Keratinocyte (primary cell): ENCODE measurements around the gene DDX6. TPM values are rescaled to one million over a fixed set of nuclear protein-coding genes. Genes with fewer than 3 reads are reported as not detected.
"Not testable (repeated sequence)": the region's sequence is repeated elsewhere in the genome, so short reads cannot be mapped to it uniquely, and the experiment has no call there.

Source experiments
- DNase-seq: peaks from one replicate; pipeline ENCODE4 v3.0.0-alpha.2; 2011; ENCODE audit warnings: low read depth, missing footprints, low spot score
- FAIRE-seq: peaks from 2 replicates; lab custom pipeline; 2011; peaks lifted over from hg19 to GRCh38; lab: Jason Lieb, UNC
- H2AFZ ChIP-seq: 2 replicates; pipeline ENCODE4 v1.6.0; 2012; ENCODE audit warnings: low read length, control low read depth, inconsistent platforms; ENCODE audit not compliant: control insufficient read depth
- H3K27ac ChIP-seq: 2 replicates; pipeline ENCODE4 v1.5.1; 2011; ENCODE audit warnings: low read length; ENCODE audit not compliant: control insufficient read depth, insufficient read depth
- H3K27me3 ChIP-seq: 3 replicates; pipeline ENCODE4 v1.6.0; 2011; ENCODE audit warnings: low read length; ENCODE audit not compliant: control insufficient read depth, insufficient read depth; ENCODE audit errors: extremely low read depth
- H3K36me3 ChIP-seq, 2 experiments: 2 replicates in 1 of 2; 3 replicates in 1 of 2; pipeline ENCODE4 v1.5.1; 2011; ENCODE audit warnings: low read length in 2 of 2, mild to moderate bottlenecking in 1 of 2; ENCODE audit not compliant: control insufficient read depth in 2 of 2, insufficient read depth in 2 of 2; ENCODE audit errors: extremely low read depth in 1 of 2
- H3K4me1 ChIP-seq: 3 replicates; pipeline ENCODE4 v1.5.1; 2011; ENCODE audit warnings: low read length; ENCODE audit not compliant: control insufficient read depth, insufficient read depth; ENCODE audit errors: extremely low read depth
- H3K4me2 ChIP-seq: 3 replicates; pipeline ENCODE4 v1.6.0; 2011; ENCODE audit warnings: low read depth, low read length; ENCODE audit not compliant: control insufficient read depth, insufficient read depth; ENCODE audit errors: extremely low read depth
- H3K4me3 ChIP-seq, 3 experiments: fragments of 200-600 bp in 1 of 3; sonication (generic) in 1 of 3; 2 replicates in 2 of 3; 3 replicates in 1 of 3; pipeline ENCODE4 v1.5.1; 2011 to 2016; ENCODE audit warnings: low read length in 3 of 3, mild to moderate bottlenecking in 3 of 3, control low read depth in 2 of 3, inconsistent platforms in 1 of 3, low read depth in 1 of 3, mixed read lengths in 1 of 3, mixed run types in 1 of 3, moderate library complexity in 1 of 3; ENCODE audit not compliant: control insufficient read depth in 2 of 3, insufficient read depth in 2 of 3; ENCODE audit errors: extremely low read depth in 1 of 3
- H3K79me2 ChIP-seq: 2 replicates; pipeline ENCODE4 v1.6.0; 2012; ENCODE audit warnings: low read length; ENCODE audit not compliant: control insufficient read depth, insufficient read depth
- H3K9ac ChIP-seq: 3 replicates; pipeline ENCODE4 v1.6.0; 2011; ENCODE audit warnings: low read length; ENCODE audit not compliant: control insufficient read depth, insufficient read depth; ENCODE audit errors: extremely low read depth
- H3K9me1 ChIP-seq: 3 replicates; pipeline ENCODE4 v1.6.0; 2011; ENCODE audit warnings: low read length; ENCODE audit not compliant: control insufficient read depth, insufficient read depth; ENCODE audit errors: extremely low read depth
- H3K9me3 ChIP-seq: 2 replicates; pipeline ENCODE4 v1.5.1; 2012; ENCODE audit warnings: low read depth, low read length; ENCODE audit not compliant: control insufficient read depth
- H4K20me1 ChIP-seq: 3 replicates; pipeline ENCODE4 v1.6.0; 2011; ENCODE audit warnings: low read length; ENCODE audit not compliant: control insufficient read depth, insufficient read depth; ENCODE audit errors: extremely low read depth
- CTCF ChIP-seq, 3 experiments: IDR thresholded peaks in 1 of 3; conservative IDR thresholded peaks in 1 of 3; optimal IDR thresholded peaks in 1 of 3; 2 replicates in 2 of 3; 3 replicates in 1 of 3; pipeline versions ENCODE3 to v1.5.1; 2011; ENCODE audit warnings: low read length in 3 of 3, mild to moderate bottlenecking in 3 of 3, moderate library complexity in 2 of 3, control low read depth in 1 of 3, inconsistent platforms in 1 of 3; ENCODE audit not compliant: insufficient read depth in 2 of 3; ENCODE audit errors: extremely low read depth in 1 of 3
- EZH2 ChIP-seq: IDR thresholded peaks from one replicate; pipeline ENCODE4 v1.6.1; 2012; ENCODE audit warnings: inconsistent platforms, mild to moderate bottlenecking, low read length, moderate library complexity
- dilution Hi-C: fragments of 300-500 bp; cut with MboI; formaldehyde crosslinking; loops from one replicate; pipeline ENCODE4 v1.7.0; 2020; ENCODE audit warnings: low sequenced_read_pairs; ENCODE audit not compliant: extremely low pct_ligation_motif_present
- polyA plus RNA-seq, 5 experiments: library from polyadenylated mRNA; depleted of rRNA in 3 of 5; stranded (reverse) in 3 of 5; stranded (forward) in 1 of 5; unstranded in 1 of 5; fragments of >200 nt; gene quantifications; 1 replicate in 1 of 5; 2 replicates in 3 of 5; 3 replicates in 1 of 5; pipeline versions ENCODE4 v1.2.1 to v1.2.3, GENCODE V29; 2011 to 2012; ENCODE audit warnings: missing spikeins in 2 of 5, low read depth in 1 of 5, low replicate concordance in 1 of 5

Gene DDX6
- polyA plus RNA-seq, 1 donor (not counting 4 experiments of a cell fraction or from before 2014, with no cell fraction given), result 58.0 TPM

- Histone ChIP-seq H3K79me2 (peaks cover 44% of the 10 kb centered on the region), H3K4me3 (no peak overlapping the region), H3K9me1 (no peaks in the 10 kb centered on the region), H3K36me3 (peaks cover 13 to 32% of the 10 kb centered on the region in 2 experiments), H2AFZ (no peak overlapping the region), H4K20me1 (peaks cover 10% of the 10 kb centered on the region), H3K27ac (no peak overlapping the region), H3K4me2 (no peak overlapping the region), H3K27me3 (no peaks in the 10 kb centered on the region), H3K4me1 (no peaks in the 10 kb centered on the region), H3K9me3 (no peaks in the 10 kb centered on the region), H3K9ac (no peak overlapping the region)
- dilution Hi-C loops, result no loop called here
- FAIRE-seq (no peak), DNase-seq (no peak)
- TF ChIP-seq EZH2, result no peak
- no peak for TF ChIP-seq CTCF (optimal IDR thresholded peaks at IDR 0.05 in 1 of 3, IDR thresholded peaks at IDR 0.05 in 1 of 3, conservative IDR thresholded peaks at IDR 0.05 in 1 of 3; ENCODE audit: extremely low read depth in 1 of 3, insufficient read depth in 2 of 3, low read length in 3 of 3)
Observed at GRCh38 chr11:118766035-118766434, 24.9 kb downstream of the DDX6 start.

GRCh38 chr11:118765095-118765691 lies 25.8 kb downstream of the DDX6 start:
- H3K9me3 ChIP-seq, FAIRE-seq, H3K27me3 ChIP-seq, H3K9ac ChIP-seq, H3K27ac ChIP-seq, H2AFZ ChIP-seq, dilution Hi-C loops, H4K20me1 ChIP-seq, H3K9me1 ChIP-seq, H3K4me1 ChIP-seq, H3K4me2 ChIP-seq, DNase-seq, H3K4me3 ChIP-seq: not testable (repeated sequence)
- Histone ChIP-seq H3K79me2 (peaks cover 36% of the 10 kb centered on the region), H3K36me3 (peaks cover 11 to 34% of the 10 kb centered on the region in 2 experiments)

GRCh38 chr11:118763041-118763440 lies 27.9 kb downstream of the DDX6 start:
- DNase-seq, result no peak
- Histone ChIP-seq H3K9me1 (no peaks in the 10 kb centered on the region), H3K4me2 (no peak overlapping the region), H3K27me3 (no peaks in the 10 kb centered on the region), H3K79me2 (peaks cover 16% of the 10 kb centered on the region), H4K20me1 (no peaks in the 10 kb centered on the region), H3K9me3 (no peaks in the 10 kb centered on the region), H3K27ac (no peak overlapping the region), H3K9ac (no peak overlapping the region), H3K4me3 (no peak overlapping the region), H2AFZ (no peak overlapping the region), H3K36me3 (peaks cover 8 to 39% of the 10 kb centered on the region in 2 experiments), H3K4me1 (no peaks in the 10 kb centered on the region)
- FAIRE-seq, result no peak
- no peak for TF ChIP-seq EZH2
- TF ChIP-seq CTCF (optimal IDR thresholded peaks at IDR 0.05 in 1 of 3, IDR thresholded peaks at IDR 0.05 in 1 of 3, conservative IDR thresholded peaks at IDR 0.05 in 1 of 3; ENCODE audit: extremely low read depth in 1 of 3, insufficient read depth in 2 of 3, low read length in 3 of 3), result no peak
- dilution Hi-C loops, result no loop called here

- H3K27me3 ChIP-seq, H2AFZ ChIP-seq, dilution Hi-C loops, H3K4me1 ChIP-seq, H3K27ac ChIP-seq, H3K9me3 ChIP-seq, H3K4me2 ChIP-seq, H3K9me1 ChIP-seq, H4K20me1 ChIP-seq, FAIRE-seq, H3K4me3 ChIP-seq, H3K79me2 ChIP-seq, DNase-seq, H3K9ac ChIP-seq: not testable (repeated sequence)
- peaks cover 13 to 38% of the 10 kb centered on the region in 2 experiments for H3K36me3 ChIP-seq
Observed at GRCh38 chr11:118761981-118762380, 29.0 kb downstream of the DDX6 start.
